ENCODE measurements around the gene NPDC1.

The NPDC1 gene

GRCh38 chr9:137055385-137056364 lies 9.7 kb upstream of the NPDC1 start:
- peak; percentile 91 for DNase-seq

GRCh38 chr9:137054932-137055384 lies 9.0 kb upstream of the NPDC1 start:
- DNase-seq, result no peak

DNA sequence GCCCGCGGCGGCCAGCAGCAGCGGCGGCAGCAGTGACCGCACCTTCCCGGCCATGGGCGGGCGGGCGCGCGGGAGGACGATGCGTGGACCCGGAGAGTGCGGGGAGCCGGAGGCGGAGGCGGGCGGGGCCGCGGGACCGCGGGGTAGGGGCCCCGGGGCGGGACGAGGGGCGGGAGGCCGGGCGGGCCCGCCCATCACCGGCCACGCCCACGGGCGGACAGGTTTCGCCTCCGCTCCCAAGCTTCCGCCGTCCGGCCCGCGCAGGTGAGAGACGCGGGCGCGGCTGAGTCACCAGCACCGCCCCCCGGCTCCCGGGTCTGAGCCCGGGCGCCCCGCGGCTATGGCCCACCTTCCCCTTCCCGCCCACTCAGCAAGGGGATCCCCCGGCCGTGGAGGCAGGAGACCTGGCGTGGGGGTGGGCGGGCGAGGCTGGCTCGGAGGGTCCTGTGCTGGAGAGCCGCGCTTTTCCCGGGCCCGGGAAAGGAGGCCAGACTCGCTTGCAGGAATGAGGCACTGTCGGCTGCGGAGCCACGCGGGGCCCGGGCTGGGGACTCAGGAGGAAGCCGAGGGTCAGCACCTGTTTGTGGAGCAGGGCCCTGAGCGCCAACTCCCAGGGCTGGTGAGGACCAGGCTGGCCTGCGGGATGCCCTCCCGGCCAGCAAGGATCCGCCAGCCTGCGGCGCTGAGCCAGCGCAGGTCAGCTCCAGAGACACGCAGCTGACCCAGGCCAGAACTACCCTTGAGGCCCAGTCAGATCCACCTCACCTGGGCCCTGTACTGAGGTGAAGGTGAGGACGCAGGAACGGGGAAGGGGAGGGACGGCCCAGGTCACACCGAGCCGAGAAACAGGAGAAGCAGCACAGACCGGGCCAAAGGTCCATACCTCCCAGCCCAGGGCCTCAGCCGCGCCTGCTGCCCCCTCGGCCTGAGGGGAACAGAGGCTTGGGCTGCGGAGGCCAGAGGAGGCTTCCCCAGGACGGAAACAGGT lies 8.3 kb upstream of the NPDC1 start, which contains the start of gene ENTPD2:
Gene ENTPD2, minus strand, starts transcription at position 118 of the 988 bp plus-strand sequence. Its CDS starts 64 bp downstream, at position 54.
- no peak for DNase-seq

GRCh38 chr9:137052998-137053943 lies 7.3 kb upstream of the NPDC1 start:
- no peak for DNase-seq

DNA sequence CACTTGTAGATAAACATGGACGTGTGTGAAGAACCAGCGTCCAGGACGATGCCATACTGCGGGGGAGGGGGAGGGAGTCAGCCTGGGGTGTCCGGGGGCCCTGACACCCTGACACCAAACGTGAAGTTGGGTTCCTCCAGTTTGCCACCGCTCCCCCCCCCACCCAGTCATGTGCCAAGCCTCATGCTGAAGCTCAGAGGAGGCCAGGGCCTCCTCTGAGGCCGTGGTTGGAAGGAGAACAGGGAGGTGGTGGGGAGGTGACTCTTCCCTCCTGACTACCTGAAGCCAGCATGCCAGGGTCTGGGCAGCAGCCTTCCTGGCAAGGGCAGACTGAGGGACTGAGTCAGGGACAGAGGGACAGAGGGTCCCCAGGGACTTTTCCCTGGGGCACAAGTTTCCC lies 6.3 kb upstream of the NPDC1 start:
- no peak for DNase-seq

GRCh38 chr9:137051145-137051724 lies 5.3 kb upstream of the NPDC1 start:
- DNase-seq, result no peak

- DNase-seq, result no peak
Observed at GRCh38 chr9:137050570-137050969, 4.6 kb upstream of the NPDC1 start.

DNA sequence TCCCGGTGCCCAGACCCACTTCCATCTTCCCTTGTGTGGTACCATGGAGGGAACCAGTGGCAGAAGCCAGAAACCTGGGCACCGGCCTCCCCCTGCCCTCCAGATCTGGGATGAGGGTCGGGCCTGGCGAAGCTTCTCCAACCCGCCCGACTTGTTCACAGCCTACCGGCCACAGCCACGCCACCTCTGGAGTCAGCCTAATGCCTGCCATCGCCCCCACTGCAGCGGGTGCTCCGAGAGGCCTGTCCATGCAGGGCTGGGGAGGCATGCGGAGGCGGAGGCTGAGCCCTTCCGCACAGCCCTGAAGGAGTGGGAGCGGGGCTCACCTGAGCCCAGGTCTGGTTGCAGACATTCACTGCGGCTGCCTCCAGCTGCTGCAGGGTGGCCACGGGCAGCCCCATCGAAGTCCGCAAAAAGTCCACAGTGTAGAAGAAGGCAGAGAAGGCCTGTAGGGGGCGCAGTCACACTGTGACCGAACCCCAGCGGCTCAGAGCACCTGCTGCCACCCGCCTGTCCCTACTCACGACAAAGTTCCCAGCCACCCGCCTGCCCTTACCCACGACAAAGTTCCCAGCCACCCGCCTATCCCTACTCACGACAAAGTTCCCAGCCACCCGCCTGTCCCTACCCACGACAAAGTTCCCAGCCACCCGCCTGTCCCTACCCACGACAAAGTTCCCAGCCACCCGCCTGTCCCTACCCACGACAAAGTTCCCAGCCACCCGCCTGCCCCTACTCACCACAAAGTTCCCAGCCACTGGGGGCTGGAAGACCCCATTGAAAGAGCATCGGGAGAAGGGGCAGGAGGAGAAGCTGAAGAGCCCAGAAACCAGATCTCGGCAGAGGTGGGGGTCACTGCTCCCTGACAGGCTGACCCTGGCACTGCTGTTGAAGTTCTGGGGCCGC lies 3.8 kb upstream of the NPDC1 start:
- no peak for DNase-seq

GRCh38 chr9:137048655-137049543 lies 2.9 kb upstream of the NPDC1 start:
- no peak for DNase-seq

- DNase-seq, result peak; percentile 75
Observed at GRCh38 chr9:137045294-137046087, 486 bp downstream of the NPDC1 start.

- no peak for DNase-seq
Observed at GRCh38 chr9:137044502-137045177, 1.3 kb downstream of the NPDC1 start.

- no peak for DNase-seq
Observed at GRCh38 chr9:137044037-137044436, 1.9 kb downstream of the NPDC1 start.

GRCh38 chr9:137042751-137043727 lies 2.9 kb downstream of the NPDC1 start:
- DNase-seq, result no peak

DNA sequence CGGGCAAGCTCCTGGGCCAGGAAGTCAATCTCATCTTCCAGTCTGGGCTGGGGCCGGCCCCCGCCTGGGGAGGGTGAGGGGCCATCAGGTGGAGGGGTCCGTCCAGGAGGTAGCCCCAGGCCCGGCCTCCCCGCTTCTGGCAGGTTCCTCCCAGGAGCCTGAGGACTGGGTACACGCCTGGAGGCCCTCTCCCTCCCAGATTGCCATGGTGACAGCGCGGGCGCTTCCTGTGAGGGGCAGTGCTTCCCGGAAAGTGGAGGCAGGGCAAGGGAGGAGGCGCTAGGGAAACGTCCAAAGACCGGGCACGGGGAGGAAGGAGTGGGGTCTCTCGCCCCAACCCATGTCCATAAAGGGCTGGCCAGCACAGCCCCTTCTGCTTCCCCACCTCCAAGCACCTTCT lies 4.9 kb downstream of the NPDC1 start:
- DNase-seq, result no peak

DNA sequence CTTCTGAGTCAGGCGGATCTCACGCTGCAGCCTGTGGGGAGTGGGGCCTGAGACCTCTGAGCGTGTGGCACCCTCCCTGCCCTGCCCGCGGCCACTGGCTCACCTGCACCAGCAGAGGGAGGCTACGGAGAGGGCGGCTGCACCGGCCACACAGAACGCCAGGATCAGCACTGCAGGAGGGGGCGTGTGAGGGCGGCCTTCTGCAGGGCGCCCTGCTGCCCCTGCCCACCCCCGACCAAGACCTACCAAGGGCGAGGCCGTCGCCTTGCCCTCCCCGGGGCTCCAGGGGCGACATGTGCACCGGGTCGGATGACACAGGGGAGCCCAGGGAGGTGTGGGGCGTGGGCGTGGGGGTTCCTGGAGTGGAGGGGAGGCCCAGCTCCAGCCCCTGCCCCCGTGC lies 5.4 kb downstream of the NPDC1 start:
- no peak for DNase-seq

DNA sequence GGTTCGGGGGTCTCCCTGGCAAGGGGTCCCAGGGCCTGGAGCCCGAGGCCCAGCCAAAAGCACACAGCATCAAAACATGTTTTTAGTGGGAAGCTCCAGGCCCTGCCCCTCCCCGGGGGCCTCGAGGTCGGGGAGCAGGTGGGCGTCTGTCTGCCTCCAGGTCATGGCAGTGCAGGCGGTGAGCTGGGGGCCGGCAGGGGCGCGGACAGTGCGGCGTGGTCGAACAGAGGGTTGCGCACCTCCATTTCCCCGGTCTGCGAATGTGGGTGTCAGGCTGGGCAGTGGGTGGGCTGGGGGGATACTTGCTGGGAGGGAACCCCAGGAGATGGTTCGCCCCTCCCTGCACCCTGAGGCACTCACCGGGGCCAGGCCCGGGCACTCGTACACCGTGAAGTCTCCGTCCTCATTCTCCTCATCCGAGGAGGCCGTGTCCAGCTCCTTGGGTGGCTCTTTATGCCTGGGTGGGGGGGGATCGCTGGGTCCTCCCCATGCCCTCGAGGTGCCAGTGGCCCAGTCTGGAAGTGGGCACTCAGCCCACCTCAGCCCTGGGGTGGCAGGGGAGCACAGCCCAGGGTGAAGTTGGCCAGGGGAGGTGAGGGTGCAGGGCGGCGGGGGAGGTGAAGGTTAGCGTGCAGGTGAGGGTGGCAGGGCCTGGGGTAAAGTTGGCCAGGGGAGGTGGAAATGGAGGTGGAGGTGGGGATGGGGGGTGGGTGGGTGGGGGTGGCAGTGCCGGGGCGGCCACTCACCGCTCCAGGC lies 6.2 kb downstream of the NPDC1 start:
- no peak for DNase-seq
